Duodenal mucosa (tissue), 2 donors: ENCODE results near the gene CCND3.

ENCODE experiments used
- H3K27ac ChIP-seq: one replicate; pipeline ENCODE4 v1.7.0; 2013; ENCODE audit warnings: low read depth, low read length
- H3K27me3 ChIP-seq, 2 donors: one replicate each; pipeline ENCODE4 v1.7.0; 2013; ENCODE audit warnings: low read length in 2 of 2, control low read depth in 1 of 2; ENCODE audit not compliant: insufficient read depth in 2 of 2, control insufficient read depth in 1 of 2
- H3K36me3 ChIP-seq, 2 donors: one replicate each; pipeline ENCODE4 v1.7.0; 2013; ENCODE audit warnings: low read length in 2 of 2, control low read depth in 1 of 2; ENCODE audit not compliant: insufficient read depth in 2 of 2, control insufficient read depth in 1 of 2
- H3K4me1 ChIP-seq, 2 donors: one replicate each; pipeline ENCODE4 v1.7.0; 2013; ENCODE audit warnings: low read length in 2 of 2, control low read depth in 1 of 2; ENCODE audit not compliant: insufficient read depth in 2 of 2, control insufficient read depth in 1 of 2
- H3K4me3 ChIP-seq, 2 donors: one replicate each; pipeline ENCODE4 v1.7.0; 2013; ENCODE audit warnings: low read length in 2 of 2, low read depth in 1 of 2
- H3K9ac ChIP-seq, 2 donors: one replicate each; pipeline ENCODE4 v1.7.0; 2013; ENCODE audit warnings: low read length in 2 of 2, low read depth in 1 of 2
- H3K9me3 ChIP-seq, 2 donors: one replicate each; pipeline ENCODE4 v1.7.0; 2013; ENCODE audit warnings: low read length in 2 of 2, control low read depth in 1 of 2; ENCODE audit not compliant: control insufficient read depth in 1 of 2

CCND3 gene

GRCh38 chr6:41937861-41938574, 3.6 kb downstream of the CCND3 start:
- Histone ChIP-seq H3K4me1 (peaks cover 50 to 67% of the 10 kb centered on the region in 2 donors), H3K4me3 (peak overlapping the region; percentile 40 to 93), H3K9me3 (no peaks in the 10 kb centered on the region), H3K36me3 (peaks cover 14 to 44% of the 10 kb centered on the region in 2 donors), H3K9ac (no peak overlapping the region), H3K27me3 (no peaks in the 10 kb centered on the region), H3K27ac (no peak overlapping the region)

GRCh38 chr6:41937472-41937860, 4.1 kb downstream of the CCND3 start:
- Histone ChIP-seq H3K4me3 (peak overlapping the region in 1 of 2 donors; percentile 93), H3K9me3 (no peaks in the 10 kb centered on the region), H3K9ac (no peak overlapping the region), H3K4me1 (peaks cover 48 to 65% of the 10 kb centered on the region in 2 donors), H3K27ac (no peak overlapping the region), H3K36me3 (peaks cover 19 to 49% of the 10 kb centered on the region in 2 donors), H3K27me3 (no peaks in the 10 kb centered on the region)

- H3K4me3 ChIP-seq, result peak overlapping the region in 1 of 2 donors; percentile 13
- H3K27me3 ChIP-seq, result no peaks in the 10 kb centered on the region
- no peaks in the 10 kb centered on the region for H3K9me3 ChIP-seq
- no peak overlapping the region for H3K9ac ChIP-seq
- peaks cover 43 to 60% of the 10 kb centered on the region in 2 donors for H3K4me1 ChIP-seq
- peaks cover 30 to 61% of the 10 kb centered on the region in 2 donors for H3K36me3 ChIP-seq
- H3K27ac ChIP-seq, result no peak overlapping the region
These were observed 5.4 kb downstream of the CCND3 start for GRCh38 chr6:41936073-41936837.

- Histone ChIP-seq H3K4me3 (no peak overlapping the region), H3K27ac (no peak overlapping the region), H3K9me3 (no peaks in the 10 kb centered on the region), H3K9ac (no peak overlapping the region), H3K27me3 (no peaks in the 10 kb centered on the region), H3K4me1 (peaks cover 43 to 59% of the 10 kb centered on the region in 2 donors), H3K36me3 (peaks cover 31 to 67% of the 10 kb centered on the region in 2 donors)
These were observed 5.9 kb downstream of the CCND3 start for GRCh38 chr6:41935685-41936072.

- Histone ChIP-seq H3K9me3 (no peaks in the 10 kb centered on the region), H3K27me3 (no peaks in the 10 kb centered on the region), H3K4me3 (no peak overlapping the region), H3K4me1 (peaks cover 40 to 54% of the 10 kb centered on the region in 2 donors), H3K9ac (no peak overlapping the region), H3K27ac (no peak overlapping the region), H3K36me3 (peaks cover 36 to 72% of the 10 kb centered on the region in 2 donors)
These were observed 6.4 kb downstream of the CCND3 start for GRCh38 chr6:41935193-41935574.

- no peaks in the 10 kb centered on the region for H3K9me3 ChIP-seq
- H3K4me3 ChIP-seq, result no peak overlapping the region
- H3K9ac ChIP-seq, result no peak overlapping the region
- H3K4me1 ChIP-seq, result peaks cover 33 to 48% of the 10 kb centered on the region in 2 donors
- no peak overlapping the region for H3K27ac ChIP-seq
- H3K36me3 ChIP-seq, result peaks cover 42 to 79% of the 10 kb centered on the region in 2 donors
- no peaks in the 10 kb centered on the region for H3K27me3 ChIP-seq
These were observed 7.1 kb downstream of the CCND3 start for GRCh38 chr6:41934278-41935192.

GRCh38 chr6:41932378-41932777, 9.2 kb downstream of the CCND3 start:
- H3K36me3 ChIP-seq, result peaks cover 59 to 93% of the 10 kb centered on the region in 2 donors
- H3K27ac ChIP-seq, result no peak overlapping the region
- H3K9ac ChIP-seq, result no peak overlapping the region

GRCh38 chr6:41931792-41932191, 9.8 kb downstream of the CCND3 start:
- Histone ChIP-seq H3K27ac (no peak overlapping the region), H3K9ac (no peak overlapping the region), H3K4me3 (no peak overlapping the region), H3K4me1 (peaks cover 9 to 21% of the 10 kb centered on the region in 2 donors), H3K9me3 (no peaks in the 10 kb centered on the region), H3K36me3 (peaks cover 62 to 94% of the 10 kb centered on the region in 2 donors), H3K27me3 (no peaks in the 10 kb centered on the region)

More at GRCh38 chr6:41932378-41932777, 9.2 kb downstream of the CCND3 start:
- Histone ChIP-seq H3K4me1 (peaks cover 13 to 27% of the 10 kb centered on the region in 2 donors), H3K9me3 (no peaks in the 10 kb centered on the region), H3K4me3 (no peak overlapping the region), H3K27me3 (no peaks in the 10 kb centered on the region)

GRCh38 chr6:41929924-41930323, 11.7 kb downstream of the CCND3 start:
- Histone ChIP-seq H3K9me3 (no peaks in the 10 kb centered on the region), H3K36me3 (peaks cover 58 to 79% of the 10 kb centered on the region in 2 donors), H3K27ac (no peak overlapping the region)

More at GRCh38 chr6:41929924-41930323, 11.7 kb downstream of the CCND3 start:
- H3K9ac ChIP-seq, result no peak overlapping the region
- no peak overlapping the region for H3K4me3 ChIP-seq
- H3K27me3 ChIP-seq, result no peaks in the 10 kb centered on the region
- peaks cover 0 to 4% of the 10 kb centered on the region in 2 donors for H3K4me1 ChIP-seq
